ENCODE data around the gene LRRC8B. TPM values are rescaled to one million over a fixed set of nuclear protein-coding genes. Genes with fewer than 3 reads are reported as not detected.
A peak's percentile ranks its signal among the peaks of the same experiment; 100 is the strongest.

LRRC8B gene
- total and polyA plus RNA-seq, 9 of the 15 experiments (the other 6 are each of a cell fraction or from before 2014, with no cell fraction given) = 4.3 to 43.7 (median 14.4) TPM

GRCh38 chr1:89545264-89546038 is 20.8 kb downstream of the LRRC8B start (continued):
- 0 out of 2 replicates have a peak, but pooled peaks have one; percentile 29 for TF ChIP-seq AFF4 (CRISPR knock-in tag; IDR thresholded peaks at IDR 0.05)
- no peak for TF ChIP-seq CSDE1 (IDR thresholded peaks at IDR 0.05)
- no peak for TF ChIP-seq HCFC1 (IDR thresholded peaks at IDR 0.05; ENCODE audit: low read depth, low read length)
- no peak for TF ChIP-seq DLX4 (CRISPR knock-in tag; IDR thresholded peaks at IDR 0.05)
- TF ChIP-seq TCF15 (CRISPR knock-in tag; IDR thresholded peaks at IDR 0.05) = no peak
- no peak for TF ChIP-seq TSC22D4 (tag; IDR thresholded peaks at IDR 0.05)
- peak; percentile 94 for TF ChIP-seq ZNF589 (CRISPR knock-in tag; IDR thresholded peaks at IDR 0.05; ENCODE audit: low read depth)
- TF ChIP-seq, protein P1, sequence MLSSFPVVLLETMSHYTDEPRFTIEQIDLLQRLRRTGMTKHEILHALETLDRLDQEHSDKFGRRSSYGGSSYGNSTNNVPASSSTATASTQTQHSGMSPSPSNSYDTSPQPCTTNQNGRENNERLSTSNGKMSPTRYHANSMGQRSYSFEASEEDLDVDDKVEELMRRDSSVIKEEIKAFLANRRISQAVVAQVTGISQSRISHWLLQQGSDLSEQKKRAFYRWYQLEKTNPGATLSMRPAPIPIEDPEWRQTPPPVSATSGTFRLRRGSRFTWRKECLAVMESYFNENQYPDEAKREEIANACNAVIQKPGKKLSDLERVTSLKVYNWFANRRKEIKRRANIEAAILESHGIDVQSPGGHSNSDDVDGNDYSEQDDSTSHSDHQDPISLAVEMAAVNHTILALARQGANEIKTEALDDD (IDR thresholded peaks at IDR 0.05) = peak; percentile 75
- TF ChIP-seq ARID3A (IDR thresholded peaks at IDR 0.05; ENCODE audit: borderline replicate concordance, low read depth, low read length) = peak; percentile 78
- TF ChIP-seq PHF8 (IDR thresholded peaks at IDR 0.05; ENCODE audit: borderline replicate concordance, low read length) = no peak
- TF ChIP-seq CTCF (IDR thresholded peaks at IDR 0.05 in 2 of 3, conservative IDR thresholded peaks at IDR 0.05 in 1 of 3; ENCODE audit: insufficient read depth in 2 of 3, low read depth in 1 of 3, low read length in 3 of 3) = no peak
- TF ChIP-seq, protein P2, sequence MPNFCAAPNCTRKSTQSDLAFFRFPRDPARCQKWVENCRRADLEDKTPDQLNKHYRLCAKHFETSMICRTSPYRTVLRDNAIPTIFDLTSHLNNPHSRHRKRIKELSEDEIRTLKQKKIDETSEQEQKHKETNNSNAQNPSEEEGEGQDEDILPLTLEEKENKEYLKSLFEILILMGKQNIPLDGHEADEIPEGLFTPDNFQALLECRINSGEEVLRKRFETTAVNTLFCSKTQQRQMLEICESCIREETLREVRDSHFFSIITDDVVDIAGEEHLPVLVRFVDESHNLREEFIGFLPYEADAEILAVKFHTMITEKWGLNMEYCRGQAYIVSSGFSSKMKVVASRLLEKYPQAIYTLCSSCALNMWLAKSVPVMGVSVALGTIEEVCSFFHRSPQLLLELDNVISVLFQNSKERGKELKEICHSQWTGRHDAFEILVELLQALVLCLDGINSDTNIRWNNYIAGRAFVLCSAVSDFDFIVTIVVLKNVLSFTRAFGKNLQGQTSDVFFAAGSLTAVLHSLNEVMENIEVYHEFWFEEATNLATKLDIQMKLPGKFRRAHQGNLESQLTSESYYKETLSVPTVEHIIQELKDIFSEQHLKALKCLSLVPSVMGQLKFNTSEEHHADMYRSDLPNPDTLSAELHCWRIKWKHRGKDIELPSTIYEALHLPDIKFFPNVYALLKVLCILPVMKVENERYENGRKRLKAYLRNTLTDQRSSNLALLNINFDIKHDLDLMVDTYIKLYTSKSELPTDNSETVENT (CRISPR knock-in tag; IDR thresholded peaks at IDR 0.05) = no peak
- 0 out of 4 replicates have a peak, but pooled peaks of 1 of the 2 experiments have one; percentile 18 for TF ChIP-seq NRF1 (conservative IDR thresholded peaks at IDR 0.05 in 1 of 2, IDR thresholded peaks at IDR 0.05 in 1 of 2)
- no peak for TF ChIP-seq SREBF1 (IDR thresholded peaks at IDR 0.05; ENCODE audit: borderline replicate concordance, low read depth, low read length)
